Sciatic nerve (tissue), 2 donors: Measurements from ENCODE around the gene PPCDC. TPM values are rescaled to one million over a fixed set of nuclear protein-coding genes. Genes with fewer than 3 reads are reported as not detected.

Experiments
- ATAC-seq: fragments of 200-7000 bp; cut with Tn5 transposase; one replicate; pipeline ENCODE4 v1.9.1; 2020; ENCODE audit warnings: mild to moderate bottlenecking, moderate library complexity
- DNase-seq: peaks from one replicate; pipeline ENCODE4 v3.0.0-alpha.2; 2020; ENCODE audit warnings: low spot score
- intact Hi-C: fragments of 100-400 bp; cut with DNase I; formaldehyde crosslinking; loops from one replicate; pipeline ENCODE4 v1.14.2; 2022
- total RNA-seq: library from RNA; stranded (reverse); fragmentation: NEBNext Ultra II Directional; extraction: Animal tissue kit (Norgen Biotek cat#: 25700); gene quantifications from one replicate; pipeline ENCODE4 v1.2.1, GENCODE V29; 2021
- donor health status: DM: no; HTN: no; CAD: no.
- donor health status: DM: no; HTN: no; CAD: no.

Gene PPCDC
- total RNA-seq, 1 donor from 2014 or later, result 20.4 TPM

DNA sequence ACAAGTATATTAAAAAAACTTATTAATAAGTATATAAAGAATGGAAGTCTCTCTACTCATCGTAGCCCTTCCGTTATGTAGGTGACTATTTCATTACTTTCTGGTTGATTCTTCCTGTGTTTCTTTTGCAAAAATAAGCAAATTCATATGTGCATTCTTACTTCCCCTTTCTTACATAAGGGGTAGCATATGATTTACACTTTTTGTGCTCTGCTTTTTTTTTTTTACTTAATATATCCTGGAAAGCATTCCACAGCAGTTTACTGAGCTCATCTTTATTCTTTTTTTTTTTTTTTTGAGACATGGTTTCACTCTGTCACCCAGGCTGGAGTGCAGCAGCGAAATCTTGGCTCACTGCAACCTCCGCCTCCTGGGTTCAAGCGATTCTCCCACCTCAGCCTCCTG is 15.2 kb upstream of the PPCDC start:
- intact Hi-C loops, result no loop called here
- no peak for DNase-seq
- ATAC-seq, result peak; percentile 30

DNA sequence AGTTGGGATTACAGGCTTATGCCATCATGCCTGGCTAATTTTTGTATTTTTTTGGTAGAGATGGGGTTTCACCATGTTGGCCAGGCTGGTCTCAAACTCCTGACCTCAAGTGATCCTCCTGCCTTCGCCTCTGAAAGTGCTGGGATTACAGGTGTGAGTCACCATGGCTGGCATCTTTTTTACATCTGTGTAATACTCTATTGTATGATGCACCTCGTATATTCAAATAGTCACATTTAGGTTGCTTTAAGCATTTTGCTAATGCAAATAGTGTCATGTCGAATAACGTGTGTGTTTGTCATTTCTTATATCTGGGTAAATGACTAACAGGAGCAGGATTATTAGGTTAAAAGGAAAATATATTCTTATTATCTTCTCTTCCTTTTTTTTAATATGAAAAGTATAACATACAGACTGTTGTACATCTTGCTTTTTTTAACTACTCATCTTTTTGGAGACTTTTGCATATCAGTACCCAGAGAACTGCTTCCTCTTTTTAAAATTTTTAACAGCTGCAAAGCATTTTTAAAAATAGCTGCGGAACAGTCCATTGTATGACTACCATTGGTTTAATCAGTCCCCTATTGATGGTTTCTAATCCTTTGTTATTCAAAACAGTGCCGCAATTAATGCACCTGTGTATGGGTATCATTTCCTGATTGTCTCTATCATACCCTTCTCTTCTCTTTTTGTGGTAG is 14.6 kb upstream of the PPCDC start:
- intact Hi-C loops, result no loop called here
- ATAC-seq, result no peak
- no peak for DNase-seq

GRCh38 chr15:75016431-75016830 is 7.0 kb upstream of the PPCDC start:
- ATAC-seq (no peak), DNase-seq (no peak)
- intact Hi-C loops, result no loop called here

- ATAC-seq (no peak), DNase-seq (no peak)
- intact Hi-C loops, result no loop called here
These were observed 3.5 kb upstream of the PPCDC start for GRCh38 chr15:75019916-75020315.

GRCh38 chr15:75021341-75021740 is 2.0 kb upstream of the PPCDC start:
- no peak for ATAC-seq
- intact Hi-C loops, result no loop called here
- DNase-seq, result no peak

DNA sequence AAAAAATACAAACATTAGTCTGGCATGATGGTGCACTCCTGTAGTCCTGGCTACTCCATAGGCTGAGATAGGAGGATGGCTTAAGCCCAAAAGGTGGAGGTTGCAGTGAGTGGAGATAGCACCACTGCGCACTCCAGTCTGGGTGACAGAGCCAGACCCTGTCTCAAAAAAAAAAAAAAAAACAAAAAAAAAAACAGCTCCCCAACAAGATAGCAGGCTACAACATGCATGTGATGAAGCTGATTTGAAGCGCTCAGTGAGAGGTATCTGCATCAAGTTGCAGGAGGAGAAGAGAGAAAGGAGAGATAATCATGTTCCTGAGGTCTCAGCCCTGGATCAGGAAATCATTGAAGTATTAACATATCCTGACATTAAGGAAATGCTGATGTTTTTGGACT is 608 bp upstream of the PPCDC start:
- DNase-seq (no peak), ATAC-seq (no peak)
- intact Hi-C loops, result no loop called here

GRCh38 chr15:75023872-75024636 is 664 bp downstream of the PPCDC start:
- intact Hi-C loops, result no loop called here
- DNase-seq, result no peak

DNA sequence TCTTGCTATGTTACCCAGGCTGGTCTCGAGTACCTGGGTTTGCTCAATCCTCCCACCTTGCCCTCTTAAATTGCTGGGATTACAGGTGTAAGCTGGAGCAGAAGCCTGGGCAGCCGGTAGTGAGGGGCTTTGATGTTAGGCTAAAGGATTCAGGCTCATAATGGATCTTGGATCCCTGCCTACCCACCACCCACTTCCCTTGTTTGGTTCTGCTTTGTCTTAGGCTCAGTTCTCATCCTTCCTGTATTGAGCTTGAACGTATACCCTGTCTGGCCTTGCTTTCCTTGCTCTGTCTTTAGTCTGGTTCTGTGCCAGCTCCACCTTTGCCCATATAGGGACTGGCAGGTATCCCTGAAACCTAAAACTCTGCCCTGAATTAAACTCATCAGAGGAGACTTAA is 1.7 kb downstream of the PPCDC start:
- no peak for DNase-seq
- no peak for ATAC-seq
- intact Hi-C loops, result no loop called here

More at GRCh38 chr15:75023872-75024636, 664 bp downstream of the PPCDC start:
- ATAC-seq, result peak; percentile 44

- intact Hi-C loops, result no loop called here
- DNase-seq (no peak), ATAC-seq (no peak)
These were observed 2.3 kb downstream of the PPCDC start for GRCh38 chr15:75025548-75026260.

DNA sequence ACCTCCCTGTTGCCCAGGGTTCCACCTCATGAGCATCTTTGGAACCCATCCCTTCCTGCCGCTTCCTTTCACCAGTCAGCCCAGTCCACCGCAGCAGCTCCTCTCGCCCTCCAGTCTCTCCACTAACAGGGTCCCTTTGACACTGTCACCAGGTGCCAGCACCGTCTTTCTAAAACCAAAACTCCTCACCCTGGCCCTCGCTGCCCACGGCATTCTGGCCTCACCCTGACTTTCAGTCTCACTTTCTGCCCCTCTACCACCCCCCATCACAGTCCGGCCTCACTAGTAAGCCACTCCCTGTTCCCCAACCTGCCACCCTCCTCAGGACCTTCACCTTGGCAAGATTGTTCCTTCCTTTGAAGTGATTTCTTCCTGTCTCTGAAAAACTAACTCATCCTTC is 4.2 kb downstream of the PPCDC start:
- intact Hi-C loops, result no loop called here
- ATAC-seq (no peak), DNase-seq (no peak)

DNA sequence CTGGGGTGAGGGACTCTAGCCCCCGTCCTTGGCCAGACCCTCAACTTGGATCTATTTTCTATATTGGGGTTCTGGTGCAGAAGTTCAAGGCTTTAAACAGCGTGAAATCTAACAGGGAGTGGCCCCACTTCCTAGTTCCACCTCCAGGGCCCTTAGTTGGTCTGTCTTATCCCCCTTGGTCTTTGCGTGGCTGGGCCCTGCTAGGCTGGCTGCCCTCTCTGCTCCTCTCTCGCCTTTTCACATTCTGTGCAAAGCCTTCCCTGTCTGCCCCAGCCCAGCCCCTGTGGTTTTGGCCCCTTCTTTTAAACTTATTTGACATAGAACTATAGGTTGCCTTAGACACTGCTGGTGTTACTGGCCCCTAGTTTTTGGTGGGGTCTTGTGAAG is 5.6 kb downstream of the PPCDC start:
- intact Hi-C loops, result loop anchor here (2.0 kb wide), 1 partner anchor 176 kb away; no protein-coding TSS in a partner anchor
- DNase-seq (no peak), ATAC-seq (peak; percentile 1)

DNA sequence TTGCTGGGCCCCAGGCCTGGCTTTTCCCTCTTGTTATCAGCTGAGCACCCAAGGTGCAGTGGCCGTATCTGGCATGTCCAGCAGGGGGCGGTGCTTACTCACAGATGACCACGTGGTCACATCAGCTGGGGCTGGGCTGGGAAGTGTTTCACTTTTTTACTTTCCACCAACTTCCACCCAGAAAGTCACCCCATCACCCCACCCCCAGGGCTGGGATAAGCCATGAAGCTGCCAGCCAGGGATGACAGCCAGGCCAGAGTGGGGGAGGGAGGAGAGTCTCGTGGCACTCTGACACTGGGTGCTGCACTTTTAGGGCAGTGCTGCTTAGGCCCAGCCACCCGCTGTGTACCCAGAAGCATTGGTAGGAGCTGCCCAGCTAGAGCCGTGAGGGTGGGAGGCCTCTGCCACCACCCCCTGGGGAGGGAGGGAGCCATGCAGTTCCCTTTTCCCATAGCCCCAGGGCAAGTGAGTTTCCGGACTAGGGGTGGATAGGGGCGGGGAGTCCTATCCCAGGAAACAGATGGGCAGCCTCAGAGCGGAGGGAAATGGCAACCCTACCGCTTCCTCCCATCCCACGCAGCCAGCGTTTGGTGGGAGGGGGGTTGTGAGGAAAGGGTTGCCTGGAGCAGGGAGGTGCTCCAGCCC is 6.1 kb downstream of the PPCDC start:
- ATAC-seq (peak; percentile 92), DNase-seq (peak; percentile 98)
- intact Hi-C loops, result loop anchor here (2.0 kb wide), 1 partner anchor 175 kb away; no protein-coding TSS in a partner anchor

- intact Hi-C loops, result no loop called here
- ATAC-seq, result no peak
These were observed 6.6 kb downstream of the PPCDC start for GRCh38 chr15:75030023-75030413.

DNA sequence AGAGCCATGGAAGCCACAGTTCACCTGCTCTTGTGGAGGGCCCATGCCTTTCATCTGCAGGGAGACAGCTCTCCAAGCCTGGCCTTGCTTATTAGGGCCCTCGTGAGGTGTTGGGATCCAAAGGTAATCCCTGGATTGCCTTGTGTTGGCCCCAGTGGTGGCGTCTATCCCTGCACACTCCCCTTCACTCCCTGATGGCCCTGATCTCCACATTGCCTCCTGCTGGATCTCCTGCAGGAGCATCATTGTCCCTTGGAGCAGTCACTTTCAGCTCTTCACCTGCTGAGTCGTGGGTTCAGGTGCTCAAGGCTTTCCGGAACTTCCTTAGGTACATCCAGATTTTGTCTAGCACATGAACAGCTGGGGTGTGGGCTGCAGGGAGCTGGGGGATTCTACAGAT is 7.0 kb downstream of the PPCDC start:
- ATAC-seq, result no peak
- intact Hi-C loops, result no loop called here
- DNase-seq, result no peak

More at GRCh38 chr15:75030023-75030413, 6.6 kb downstream of the PPCDC start:
- DNase-seq, result peak; percentile 70

- no peak for ATAC-seq
- DNase-seq, result no peak
- intact Hi-C loops, result no loop called here
These were observed 8.5 kb downstream of the PPCDC start for GRCh38 chr15:75031848-75032247.

DNA sequence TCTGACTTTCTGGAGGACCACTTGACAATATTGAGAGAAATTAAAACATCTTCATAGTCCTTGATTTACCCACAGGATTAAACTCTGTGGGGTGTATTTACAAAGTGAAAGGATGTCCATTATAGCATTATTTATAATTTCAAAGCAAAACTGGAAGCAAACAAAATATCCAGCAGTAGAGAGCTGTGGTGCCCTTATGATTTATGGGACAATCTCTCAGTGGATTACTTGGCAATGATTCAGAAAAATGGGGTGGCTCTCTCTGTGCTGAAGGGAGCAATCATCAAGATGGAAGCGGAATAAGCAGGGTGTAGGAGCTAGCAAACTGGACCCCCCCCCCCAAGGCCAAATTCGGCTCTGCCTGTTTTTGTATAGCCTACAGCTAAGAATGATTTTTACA is 9.0 kb downstream of the PPCDC start:
- DNase-seq (no peak), ATAC-seq (no peak)
- intact Hi-C loops, result no loop called here

GRCh38 chr15:75033809-75034208 is 10.4 kb downstream of the PPCDC start:
- intact Hi-C loops, result no loop called here
- no peak for ATAC-seq
- DNase-seq, result no peak

DNA sequence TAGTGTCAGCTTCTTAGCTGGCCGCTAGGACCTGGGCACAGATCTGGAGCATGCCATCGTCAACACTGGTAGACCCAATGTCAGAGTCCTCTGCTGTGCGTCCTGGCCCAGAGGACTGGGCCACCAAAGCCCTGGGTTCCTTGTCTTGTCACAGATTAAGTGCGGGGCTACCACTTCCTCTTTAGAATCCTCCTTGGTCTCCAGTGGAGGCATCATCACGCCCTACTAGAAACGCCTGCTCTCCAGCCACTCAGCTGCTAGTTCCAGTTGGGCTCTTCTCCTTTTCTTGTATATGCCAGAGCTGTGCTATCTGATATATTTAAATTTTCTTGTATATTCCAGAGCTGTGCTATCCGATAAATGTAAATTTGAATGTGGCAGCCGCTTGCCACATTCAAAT is 11.2 kb downstream of the PPCDC start:
- no peak for DNase-seq
- intact Hi-C loops, result no loop called here
- ATAC-seq, result no peak

DNA sequence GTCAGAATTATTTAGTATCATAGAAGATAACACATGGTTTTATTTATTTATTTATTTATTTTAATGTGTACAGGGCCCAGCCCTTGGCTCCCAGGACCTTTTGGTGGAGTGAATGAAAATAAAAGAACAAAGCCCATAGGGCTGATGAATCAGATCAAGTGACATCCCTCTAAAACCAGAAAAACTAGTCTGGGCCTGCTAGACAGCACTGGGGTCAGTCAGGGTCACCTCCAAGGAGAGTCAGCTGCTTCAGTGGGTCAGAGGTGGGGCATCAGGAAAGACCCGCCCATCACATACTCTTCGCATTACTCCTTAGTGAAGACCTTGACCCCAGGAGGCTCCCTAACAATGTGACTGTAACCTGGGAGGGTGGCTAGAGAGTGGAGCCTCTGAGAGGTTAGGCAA is 12.8 kb downstream of the PPCDC start:
- DNase-seq, result no peak
- ATAC-seq, result peak; percentile 43
- intact Hi-C loops, result no loop called here
